Osteocyte (in vitro differentiated cells): ENCODE data around the gene PREX1. TPM values are rescaled to one million over a fixed set of nuclear protein-coding genes. Genes with fewer than 3 reads are reported as not detected.

ENCODE experiments used
- DNase-seq: peaks from one replicate; pipeline ENCODE4 v3.0.0; 2021; ENCODE audit warnings: mixed read lengths; ENCODE audit not compliant: unreplicated experiment; ENCODE audit errors: extremely low spot score
- H3K27ac Mint-ChIP-seq: one replicate; pipeline ENCODE4 v1.8.0; 2021; ENCODE audit warnings: mild to moderate bottlenecking, mixed read lengths; ENCODE audit not compliant: unreplicated experiment
- H3K27me3 Mint-ChIP-seq: one replicate; pipeline ENCODE4 v1.8.0; 2021; ENCODE audit warnings: mixed read lengths; ENCODE audit not compliant: unreplicated experiment
- H3K36me3 Mint-ChIP-seq: one replicate; pipeline ENCODE4 v1.8.0; 2021; ENCODE audit warnings: mixed read lengths; ENCODE audit not compliant: unreplicated experiment
- H3K4me1 Mint-ChIP-seq: one replicate; pipeline ENCODE4 v1.8.0; 2021; ENCODE audit warnings: mixed read lengths; ENCODE audit not compliant: unreplicated experiment
- H3K4me3 Mint-ChIP-seq: one replicate; pipeline ENCODE4 v1.8.0; 2021; ENCODE audit warnings: mild to moderate bottlenecking, moderate library complexity, mixed read lengths; ENCODE audit not compliant: unreplicated experiment
- H3K9me3 Mint-ChIP-seq: one replicate; pipeline ENCODE4 v1.8.0; 2021; ENCODE audit warnings: mixed read lengths; ENCODE audit not compliant: unreplicated experiment
- CTCF ChIP-seq: fragments of 200-600 bp; sonication (generic); IDR thresholded peaks from 2 replicates; pipeline ENCODE4 v1.5.0; 2021; ENCODE audit warnings: antibody characterized with exemption, mild to moderate bottlenecking, moderate library complexity
- total RNA-seq: library from RNA; stranded (reverse); gene quantifications from 2 replicates; pipeline ENCODE4 v1.2.1, GENCODE V29; 2021

Gene PREX1
- total RNA-seq, 1 donor from 2014 or later = 24.2 TPM

GRCh38 chr20:48658198-48658476, 169.7 kb downstream of the PREX1 start:
- Mint-ChIP-seq H3K27ac (no peak overlapping the region), H3K4me3 (no peak overlapping the region), H3K36me3 (peaks cover 20% of the 10 kb centered on the region), H3K4me1 (peaks cover 26% of the 10 kb centered on the region), H3K27me3 (no peaks in the 10 kb centered on the region), H3K9me3 (peaks cover 7% of the 10 kb centered on the region)
- no peak for TF ChIP-seq CTCF
- no peak for DNase-seq

- Mint-ChIP-seq H3K4me3 (no peak overlapping the region), H3K4me1 (peaks cover 21% of the 10 kb centered on the region), H3K27ac (no peak overlapping the region), H3K36me3 (peaks cover 18% of the 10 kb centered on the region), H3K27me3 (no peaks in the 10 kb centered on the region), H3K9me3 (peaks cover 7% of the 10 kb centered on the region)
- DNase-seq = no peak
- TF ChIP-seq CTCF = peak; percentile 97
Observed at GRCh38 chr20:48657426-48658197, 170.2 kb downstream of the PREX1 start.

- no peak for DNase-seq
- Mint-ChIP-seq H3K27ac (no peak overlapping the region), H3K4me3 (no peak overlapping the region), H3K36me3 (peaks cover 18% of the 10 kb centered on the region), H3K4me1 (peaks cover 16% of the 10 kb centered on the region), H3K9me3 (peaks cover 7% of the 10 kb centered on the region), H3K27me3 (no peaks in the 10 kb centered on the region)
- TF ChIP-seq CTCF = no peak
Observed at GRCh38 chr20:48656661-48657211, 171.1 kb downstream of the PREX1 start.

- H3K4me3 Mint-ChIP-seq = no peak overlapping the region
Observed at GRCh38 chr20:48656137-48656536, 171.7 kb downstream of the PREX1 start.

More at GRCh38 chr20:48656137-48656536, 171.7 kb downstream of the PREX1 start:
- peaks cover 20% of the 10 kb centered on the region for H3K36me3 Mint-ChIP-seq
- no peaks in the 10 kb centered on the region for H3K27me3 Mint-ChIP-seq
- H3K27ac Mint-ChIP-seq = no peak overlapping the region
- H3K4me1 Mint-ChIP-seq = peaks cover 14% of the 10 kb centered on the region
- no peak for TF ChIP-seq CTCF
- no peak for DNase-seq
- H3K9me3 Mint-ChIP-seq = peaks cover 7% of the 10 kb centered on the region
